Mesothelial cell of epicardium (in vitro differentiated cells): ENCODE data around the gene SLC35F4. TPM values are rescaled to one million over a fixed set of nuclear protein-coding genes. Genes with fewer than 3 reads are reported as not detected.

Experiments used
- DNase-seq, 2 experiments: peaks; one replicate each; pipeline ENCODE4 v3.0.0; 2021; ENCODE audit warnings: low spot score in 2 of 2; ENCODE audit not compliant: unreplicated experiment in 2 of 2
- H3K27ac Mint-ChIP-seq: 2 replicates; pipeline ENCODE4 v1.8.0; 2021; ENCODE audit warnings: mixed read lengths
- H3K27me3 Mint-ChIP-seq: 2 replicates; pipeline ENCODE4 v1.8.0; 2021; ENCODE audit warnings: low read depth, mixed read lengths
- H3K36me3 Mint-ChIP-seq: 2 replicates; pipeline ENCODE4 v1.8.0; 2021; ENCODE audit warnings: mixed read lengths
- H3K4me1 Mint-ChIP-seq: 2 replicates; pipeline ENCODE4 v1.8.0; 2021; ENCODE audit warnings: mixed read lengths
- H3K4me3 Mint-ChIP-seq: 2 replicates; pipeline ENCODE4 v1.8.0; 2021; ENCODE audit warnings: mild to moderate bottlenecking, moderate library complexity, mixed read lengths
- H3K9me3 Mint-ChIP-seq: 2 replicates; pipeline ENCODE4 v1.8.0; 2021; ENCODE audit warnings: mixed read lengths
- CTCF ChIP-seq: fragments of 200-600 bp; sonication (generic); IDR thresholded peaks from one replicate; pipeline ENCODE4 v1.5.0; 2021; ENCODE audit warnings: antibody characterized with exemption; ENCODE audit not compliant: unreplicated experiment
- total RNA-seq: library from RNA; stranded (reverse); gene quantifications from 3 replicates; pipeline ENCODE4 v1.2.1, GENCODE V29; 2021

Gene SLC35F4
- total RNA-seq, 1 donor from 2014 or later = not detected

GRCh38 chr14:57699947-57700346, 165.9 kb downstream of the SLC35F4 start:
- no peak overlapping the region for H3K27ac Mint-ChIP-seq
- H3K4me1 Mint-ChIP-seq = no peaks in the 10 kb centered on the region
- no peak for DNase-seq
- no peak for TF ChIP-seq CTCF
- H3K36me3 Mint-ChIP-seq = no peaks in the 10 kb centered on the region
- H3K9me3 Mint-ChIP-seq = no peaks in the 10 kb centered on the region
- H3K27me3 Mint-ChIP-seq = no peaks in the 10 kb centered on the region
- H3K4me3 Mint-ChIP-seq = no peak overlapping the region

GRCh38 chr14:57692671-57693070, 173.2 kb downstream of the SLC35F4 start:
- H3K36me3 Mint-ChIP-seq = no peaks in the 10 kb centered on the region
- no peak for TF ChIP-seq CTCF
- peaks cover 4% of the 10 kb centered on the region for H3K9me3 Mint-ChIP-seq
- DNase-seq = no peak
- H3K4me3 Mint-ChIP-seq = no peak overlapping the region
- no peak overlapping the region for H3K27ac Mint-ChIP-seq
- peaks cover 7% of the 10 kb centered on the region for H3K27me3 Mint-ChIP-seq
- no peaks in the 10 kb centered on the region for H3K4me1 Mint-ChIP-seq

GRCh38 chr14:57687416-57687815, 178.5 kb downstream of the SLC35F4 start:
- H3K4me1 Mint-ChIP-seq = no peaks in the 10 kb centered on the region
- DNase-seq = no peak
- no peak for TF ChIP-seq CTCF
- no peaks in the 10 kb centered on the region for H3K36me3 Mint-ChIP-seq
- H3K27me3 Mint-ChIP-seq = peaks cover 23% of the 10 kb centered on the region
- no peak overlapping the region for H3K4me3 Mint-ChIP-seq
- H3K27ac Mint-ChIP-seq = no peak overlapping the region
- no peaks in the 10 kb centered on the region for H3K9me3 Mint-ChIP-seq

GRCh38 chr14:57686304-57686703, 179.6 kb downstream of the SLC35F4 start:
- no peak overlapping the region for H3K4me3 Mint-ChIP-seq
- H3K9me3 Mint-ChIP-seq = no peaks in the 10 kb centered on the region
- no peak for DNase-seq
- no peaks in the 10 kb centered on the region for H3K36me3 Mint-ChIP-seq
- no peaks in the 10 kb centered on the region for H3K4me1 Mint-ChIP-seq
- peaks cover 23% of the 10 kb centered on the region for H3K27me3 Mint-ChIP-seq
- H3K27ac Mint-ChIP-seq = no peak overlapping the region
- no peak for TF ChIP-seq CTCF

- no peak overlapping the region for H3K27ac Mint-ChIP-seq
Measured at GRCh38 chr14:57671021-57671420, 194.9 kb downstream of the SLC35F4 start.

More at GRCh38 chr14:57671021-57671420, 194.9 kb downstream of the SLC35F4 start:
- H3K4me1 Mint-ChIP-seq = no peaks in the 10 kb centered on the region
- H3K36me3 Mint-ChIP-seq = no peaks in the 10 kb centered on the region
- DNase-seq = no peak
- H3K27me3 Mint-ChIP-seq = peaks cover 2% of the 10 kb centered on the region
- peaks cover 4% of the 10 kb centered on the region for H3K9me3 Mint-ChIP-seq
- no peak overlapping the region for H3K4me3 Mint-ChIP-seq
- TF ChIP-seq CTCF = no peak
